ENCODE data around the gene KAT6B. TPM values are rescaled to one million over a fixed set of nuclear protein-coding genes. Genes with fewer than 3 reads are reported as not detected.

The KAT6B gene
- total and polyA plus RNA-seq, 8 donors = 27.6 to 48.1 (median 42.3) TPM

DNA sequence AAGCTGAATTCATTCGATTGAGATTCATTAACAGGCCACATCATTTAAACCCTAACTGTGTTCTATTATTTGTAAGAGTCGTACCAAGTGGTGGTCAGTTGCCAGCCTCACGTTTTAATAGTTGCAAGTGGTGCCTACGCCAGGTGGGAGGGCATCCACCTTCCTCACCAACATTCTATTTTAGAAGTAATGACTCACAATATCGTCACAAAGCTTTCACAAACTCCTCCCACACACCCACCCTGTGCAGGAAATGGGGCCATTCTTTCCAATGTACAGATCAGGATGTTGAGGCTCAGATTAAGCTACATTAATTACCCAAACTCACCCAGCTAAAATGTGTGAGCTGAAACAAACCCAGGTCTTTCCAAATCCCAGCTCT, 207.7 kb downstream of the KAT6B start:
- ATAC-seq (no peak), DNase-seq (no peak)
- intact Hi-C loops (cut with DNase I) = no loop called here
- Histone ChIP-seq H3K27me3 (no peaks in the 10 kb centered on the region), H3K9me3 (no peaks in the 10 kb centered on the region), H3K4me3 (no peak overlapping the region), H3K36me3 (peaks cover 0 to 18% of the 10 kb centered on the region in 2 donors), H3K4me1 (no peaks in the 10 kb centered on the region), H3K27ac (peak overlapping the region in 1 of 2 donors; percentile 53)
- TF ChIP-seq, protein P1, sequence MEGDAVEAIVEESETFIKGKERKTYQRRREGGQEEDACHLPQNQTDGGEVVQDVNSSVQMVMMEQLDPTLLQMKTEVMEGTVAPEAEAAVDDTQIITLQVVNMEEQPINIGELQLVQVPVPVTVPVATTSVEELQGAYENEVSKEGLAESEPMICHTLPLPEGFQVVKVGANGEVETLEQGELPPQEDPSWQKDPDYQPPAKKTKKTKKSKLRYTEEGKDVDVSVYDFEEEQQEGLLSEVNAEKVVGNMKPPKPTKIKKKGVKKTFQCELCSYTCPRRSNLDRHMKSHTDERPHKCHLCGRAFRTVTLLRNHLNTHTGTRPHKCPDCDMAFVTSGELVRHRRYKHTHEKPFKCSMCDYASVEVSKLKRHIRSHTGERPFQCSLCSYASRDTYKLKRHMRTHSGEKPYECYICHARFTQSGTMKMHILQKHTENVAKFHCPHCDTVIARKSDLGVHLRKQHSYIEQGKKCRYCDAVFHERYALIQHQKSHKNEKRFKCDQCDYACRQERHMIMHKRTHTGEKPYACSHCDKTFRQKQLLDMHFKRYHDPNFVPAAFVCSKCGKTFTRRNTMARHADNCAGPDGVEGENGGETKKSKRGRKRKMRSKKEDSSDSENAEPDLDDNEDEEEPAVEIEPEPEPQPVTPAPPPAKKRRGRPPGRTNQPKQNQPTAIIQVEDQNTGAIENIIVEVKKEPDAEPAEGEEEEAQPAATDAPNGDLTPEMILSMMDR (IDR thresholded peaks at IDR 0.05) = no peak

DNA sequence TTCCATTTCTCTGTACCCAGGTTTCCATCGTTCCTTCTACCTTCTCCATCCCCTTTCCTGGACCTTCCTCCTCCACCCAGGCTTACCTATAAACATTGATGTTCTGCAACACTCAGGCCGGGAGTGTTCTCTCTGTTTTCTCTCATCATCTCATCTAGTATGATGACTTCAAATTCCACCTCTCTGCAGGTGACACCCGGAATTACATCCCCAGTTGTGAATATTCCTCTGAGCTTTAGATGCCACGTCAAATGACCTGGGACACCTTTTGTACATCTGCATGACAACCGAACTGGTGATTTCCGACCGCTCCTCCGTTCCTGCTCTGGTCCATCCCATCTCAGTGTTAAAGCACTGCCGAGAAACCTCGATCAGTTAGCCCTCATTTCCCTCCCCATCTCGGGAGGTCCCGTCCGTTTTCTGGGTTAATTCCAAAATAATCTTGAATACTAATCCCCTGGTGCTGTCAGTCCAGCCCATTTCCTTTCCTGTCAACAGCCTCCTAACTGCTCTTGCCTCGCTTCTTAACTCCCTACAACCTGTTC, 208.4 kb downstream of the KAT6B start:
- H3K36me3 ChIP-seq = peaks cover 0 to 11% of the 10 kb centered on the region in 2 donors

DNA sequence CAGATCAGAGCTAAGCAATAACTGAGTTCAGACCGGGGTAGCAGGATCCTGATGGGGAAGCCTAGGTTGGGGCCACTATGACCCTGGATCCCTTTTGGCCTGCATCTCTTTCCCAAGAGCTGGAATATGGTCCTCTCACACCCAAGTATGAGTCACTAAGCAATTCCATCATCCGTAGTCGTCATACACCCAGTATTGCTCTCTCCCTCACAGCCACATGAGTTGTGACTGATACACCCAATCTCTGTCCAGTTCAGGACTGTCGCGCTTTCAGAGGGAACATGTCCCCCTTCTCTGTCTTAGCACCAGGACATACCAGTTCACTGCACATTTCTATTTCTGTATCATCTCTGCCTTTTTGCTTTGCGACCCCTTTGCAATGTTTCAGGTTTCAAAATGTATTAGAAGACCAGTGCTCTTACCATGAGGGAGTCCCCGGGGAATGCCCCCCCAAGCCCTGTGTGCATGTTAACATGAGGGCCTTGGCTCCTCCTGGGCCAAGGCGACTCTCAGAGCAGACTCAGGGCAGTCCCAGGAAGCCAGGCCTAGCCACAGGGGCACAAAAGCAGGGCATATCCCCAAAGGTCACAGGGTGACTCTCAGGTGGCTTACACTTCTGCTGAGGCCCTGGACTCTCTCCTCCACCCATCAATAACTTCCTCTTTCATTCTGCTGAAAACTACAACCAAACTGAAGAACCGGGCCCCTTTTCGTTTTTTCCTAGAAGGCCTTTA, 209.7 kb downstream of the KAT6B start:
- Histone ChIP-seq H3K27me3 (no peaks in the 10 kb centered on the region), H3K27ac (no peak overlapping the region), H3K4me3 (no peak overlapping the region), H3K4me1 (no peaks in the 10 kb centered on the region), H3K9me3 (no peaks in the 10 kb centered on the region), H3K36me3 (no peaks in the 10 kb centered on the region)
- ATAC-seq (no peak), DNase-seq (no peak)
- intact Hi-C loops (cut with DNase I) = no loop called here
- TF ChIP-seq, protein P1 (IDR thresholded peaks at IDR 0.05) = no peak

More for the DNA sequence above, 208.4 kb downstream of the KAT6B start:
- ATAC-seq = no peak
- Histone ChIP-seq H3K9me3 (no peaks in the 10 kb centered on the region), H3K27me3 (no peaks in the 10 kb centered on the region), H3K4me1 (no peaks in the 10 kb centered on the region), H3K27ac (no peak overlapping the region), H3K4me3 (no peak overlapping the region)
- DNase-seq = no peak
- intact Hi-C loops (cut with DNase I) = no loop called here
- TF ChIP-seq, protein P1 (IDR thresholded peaks at IDR 0.05) = no peak

DNA sequence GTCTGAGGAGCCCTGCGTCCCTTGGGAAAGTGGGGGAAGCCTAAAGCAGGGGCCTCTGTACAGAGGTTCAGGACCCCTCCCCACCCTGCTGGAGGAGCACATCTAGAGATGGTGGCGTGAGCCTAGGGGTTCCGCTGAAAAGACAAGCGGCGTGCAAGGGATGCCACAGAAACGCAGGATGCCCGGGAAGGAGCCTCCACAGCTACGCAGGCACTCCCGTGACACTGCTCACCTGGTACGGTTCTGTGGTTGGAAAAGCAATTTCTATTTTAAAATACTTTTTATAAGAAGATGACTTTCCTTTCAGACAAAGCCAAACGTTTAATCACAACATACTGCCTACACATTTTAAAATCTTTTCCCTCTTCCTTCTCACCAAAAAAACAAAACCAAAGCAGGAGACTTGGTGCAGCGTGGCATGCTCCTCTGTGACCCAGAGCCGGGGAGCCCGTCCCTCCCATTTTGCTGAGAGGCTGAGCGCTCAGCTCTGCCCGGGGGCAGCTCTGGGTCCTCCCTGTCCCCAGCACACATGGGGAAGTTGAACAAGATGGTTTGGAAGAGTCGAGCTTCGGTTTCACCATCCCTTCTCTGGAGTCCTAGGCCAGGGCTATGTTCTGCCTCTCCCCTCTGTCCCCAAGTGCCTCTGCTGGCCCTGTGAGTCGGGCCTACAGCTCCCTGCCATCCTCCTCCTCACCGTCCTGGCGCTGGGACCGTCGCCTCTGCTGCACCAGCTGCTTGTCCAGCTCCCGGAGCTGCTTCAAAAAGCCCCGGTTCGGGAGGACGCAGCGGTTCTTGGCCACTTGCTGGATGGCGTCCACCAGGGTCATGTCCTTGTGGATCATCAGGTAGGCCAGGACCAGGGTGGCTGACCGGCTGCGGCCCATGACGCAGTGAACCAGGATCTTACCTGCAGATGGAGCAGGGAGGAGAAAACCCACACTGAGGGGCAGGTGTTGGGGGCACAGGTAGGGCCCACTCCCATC, 211.1 kb downstream of the KAT6B start:
- DNase-seq (no peak), ATAC-seq (no peak)
- intact Hi-C loops (cut with DNase I) = no loop called here
- Histone ChIP-seq H3K27ac (no peak overlapping the region), H3K9me3 (no peaks in the 10 kb centered on the region), H3K4me3 (no peak overlapping the region), H3K4me1 (no peaks in the 10 kb centered on the region), H3K27me3 (no peaks in the 10 kb centered on the region), H3K36me3 (no peaks in the 10 kb centered on the region)
- TF ChIP-seq, protein P1 (IDR thresholded peaks at IDR 0.05) = no peak

DNA sequence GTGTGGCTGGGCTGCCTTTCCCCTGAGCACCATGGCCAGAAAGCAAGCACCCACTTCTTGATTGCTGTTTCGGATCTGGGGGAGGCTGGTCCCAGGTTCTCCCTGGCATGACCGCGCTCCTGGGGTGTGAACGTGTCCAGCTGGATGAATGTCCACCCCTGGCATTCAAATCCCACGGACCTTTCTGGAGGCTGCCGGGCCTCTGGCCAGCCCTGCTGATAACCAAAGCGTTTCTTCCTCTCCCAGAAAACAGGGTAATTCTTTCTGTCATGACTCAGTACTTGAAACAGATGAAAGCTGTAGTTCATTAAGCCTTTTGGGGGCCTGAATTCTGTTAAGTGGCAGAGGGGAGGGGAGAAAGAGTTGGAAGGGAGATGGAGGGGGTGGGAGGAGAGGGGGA, 211.9 kb downstream of the KAT6B start:
- no peaks in the 10 kb centered on the region for H3K36me3 ChIP-seq
- peaks cover 0 to 5% of the 10 kb centered on the region in 2 donors for H3K27me3 ChIP-seq
- peak in 1 of 4 donors; percentile 50 for DNase-seq
- intact Hi-C loops (cut with DNase I) = no loop called here
- H3K9me3 ChIP-seq = no peaks in the 10 kb centered on the region
- peak; percentile 30 for ATAC-seq
- TF ChIP-seq, protein P1 (IDR thresholded peaks at IDR 0.05) = no peak
- H3K4me3 ChIP-seq = no peak overlapping the region
- H3K27ac ChIP-seq = no peak overlapping the region
- no peaks in the 10 kb centered on the region for H3K4me1 ChIP-seq

All from left lung (tissue), 10 donors.